Embryonic facial prominence (tissue), 1 donor: ENCODE data around the gene SMCHD1.
"Not testable (repeated sequence)": the region's sequence is repeated elsewhere in the genome, so short reads cannot be mapped to it uniquely, and the experiment has no call there.

Source experiments
- DNase-seq: peaks from one replicate; pipeline ENCODE4 v3.0.0-alpha.2; 2016; ENCODE audit errors: extremely low spot score

Gene SMCHD1

GRCh38 chr18:2657788-2658458, 2.4 kb downstream of the SMCHD1 start:
- no peak for DNase-seq

DNA sequence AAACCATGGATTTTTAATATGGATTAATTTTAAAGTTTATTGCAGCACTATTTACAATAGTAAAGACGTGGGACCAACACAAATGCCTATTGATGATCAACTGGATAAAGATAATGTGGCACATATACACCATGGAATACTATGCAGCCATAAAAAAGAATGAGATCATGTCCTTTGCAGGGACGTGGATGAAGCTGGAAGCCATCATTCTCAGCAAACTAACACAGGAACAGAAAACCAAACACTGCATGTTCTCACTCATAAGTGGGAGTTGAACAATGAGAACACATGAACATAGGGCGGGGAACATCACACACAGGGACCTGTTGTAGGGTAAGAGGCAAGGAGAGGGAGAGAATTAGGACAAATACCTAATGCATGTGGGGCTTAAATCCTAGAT, 5.3 kb downstream of the SMCHD1 start:
- not testable (repeated sequence) for DNase-seq

DNA sequence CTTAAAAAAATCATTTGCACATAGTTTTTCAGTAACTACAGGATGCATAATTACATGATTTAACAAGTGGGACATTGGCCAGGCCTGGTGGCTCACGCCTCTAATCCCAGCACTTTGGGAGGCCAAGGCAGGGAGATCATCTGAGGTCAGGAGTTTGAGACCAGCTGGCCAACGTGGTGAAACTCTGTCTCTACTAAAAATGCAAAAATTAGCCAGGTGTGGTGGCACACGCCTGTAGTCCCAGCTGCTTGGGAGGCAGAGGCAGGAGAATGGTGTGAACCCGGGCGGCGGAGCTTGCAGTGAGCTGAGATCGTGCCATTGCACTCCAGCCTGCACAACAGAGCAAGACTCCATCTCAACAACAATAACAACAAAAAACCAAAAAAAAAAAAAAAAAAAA, 6.8 kb downstream of the SMCHD1 start:
- not testable (repeated sequence) for DNase-seq

GRCh38 chr18:2662990-2663389, 7.5 kb downstream of the SMCHD1 start:
- no peak for DNase-seq

GRCh38 chr18:2672410-2672809, 16.9 kb downstream of the SMCHD1 start:
- no peak for DNase-seq

DNA sequence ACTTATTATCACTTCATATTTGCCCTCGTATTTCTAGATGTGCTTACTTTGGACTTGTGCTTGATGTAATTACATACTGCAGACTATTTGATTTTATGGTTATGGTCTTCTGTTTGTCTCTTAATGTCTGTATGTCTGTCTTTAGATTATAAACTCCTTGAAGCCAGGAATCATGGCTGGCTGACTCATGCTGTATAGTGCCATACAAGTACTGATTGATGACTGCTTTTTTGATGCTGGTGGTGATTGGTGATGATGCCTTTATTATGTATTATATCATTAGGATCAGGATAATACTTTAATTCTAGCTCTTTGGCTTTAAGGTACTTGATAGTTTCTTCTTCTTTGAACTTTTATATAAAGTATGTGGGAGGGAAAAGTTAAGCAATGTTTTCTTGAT, 17.3 kb downstream of the SMCHD1 start:
- no peak for DNase-seq

GRCh38 chr18:2678933-2679332, 23.4 kb downstream of the SMCHD1 start:
- not testable (repeated sequence) for DNase-seq

- DNase-seq: no peak
Observed at GRCh38 chr18:2680216-2680792, 24.8 kb downstream of the SMCHD1 start.

DNA sequence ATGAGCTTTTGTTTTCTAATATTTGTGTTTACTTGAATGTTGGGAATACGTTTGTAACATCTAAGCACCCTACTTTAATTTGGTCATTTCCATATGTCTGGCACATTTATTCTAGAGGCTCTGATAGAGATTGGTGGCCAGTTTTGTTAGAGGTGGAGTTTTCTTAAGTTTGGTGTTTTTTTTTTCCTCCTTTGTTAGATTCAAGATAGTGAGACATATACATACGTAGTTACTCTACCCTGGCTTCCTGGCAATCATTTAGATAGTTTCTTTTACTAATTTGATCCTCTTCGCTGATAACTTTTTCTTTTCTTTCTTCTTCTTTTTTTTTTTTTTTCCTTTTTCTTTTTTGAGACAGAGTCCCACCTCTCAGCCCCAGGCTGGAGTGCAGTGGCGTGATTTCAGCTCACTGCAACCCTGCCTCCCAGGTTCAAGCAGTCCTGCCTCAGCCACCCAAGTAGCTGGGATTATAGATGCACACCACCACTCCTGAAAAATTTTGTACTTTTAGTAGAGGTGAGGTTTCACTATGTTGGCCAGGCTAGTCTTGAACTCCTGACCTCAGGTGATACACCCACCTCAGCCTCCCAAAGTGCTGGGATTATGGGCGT, 26.6 kb downstream of the SMCHD1 start:
- DNase-seq: no peak

- no peak for DNase-seq
Observed at GRCh38 chr18:2683055-2683454, 27.5 kb downstream of the SMCHD1 start.

DNA sequence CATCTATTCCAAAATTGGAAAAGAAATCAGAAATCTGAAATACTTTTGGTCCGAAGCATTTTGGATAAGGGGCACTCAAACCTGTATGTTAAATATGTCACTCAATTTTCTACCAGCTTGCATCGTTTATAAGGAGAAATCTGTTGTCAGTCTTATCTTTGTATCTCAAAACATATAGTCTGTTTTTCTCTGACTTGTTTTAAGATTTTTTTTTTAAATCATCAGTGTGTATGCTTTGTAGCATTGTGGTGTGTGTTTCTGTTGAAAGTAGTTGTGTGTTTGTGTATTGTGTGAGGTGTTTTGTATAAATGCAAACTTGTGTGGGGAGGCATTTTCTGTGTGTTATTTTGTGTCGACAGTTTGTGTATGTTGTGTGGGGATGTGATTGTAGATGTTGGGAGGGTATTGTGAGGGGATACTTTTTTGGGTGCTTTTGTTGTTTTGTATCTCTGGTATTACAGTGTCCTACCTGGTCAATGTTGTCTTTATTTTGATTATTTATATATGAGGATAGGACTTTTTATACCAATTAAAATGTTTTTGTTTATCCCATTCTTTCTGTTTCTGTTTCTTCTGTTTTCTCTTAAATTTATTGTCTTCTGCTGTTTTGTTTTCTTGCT, 30.9 kb downstream of the SMCHD1 start:
- no peak for DNase-seq

GRCh38 chr18:2687390-2688001, 32.0 kb downstream of the SMCHD1 start:
- DNase-seq: no peak

GRCh38 chr18:2692508-2692907, 37.0 kb downstream of the SMCHD1 start:
- DNase-seq: no peak

DNA sequence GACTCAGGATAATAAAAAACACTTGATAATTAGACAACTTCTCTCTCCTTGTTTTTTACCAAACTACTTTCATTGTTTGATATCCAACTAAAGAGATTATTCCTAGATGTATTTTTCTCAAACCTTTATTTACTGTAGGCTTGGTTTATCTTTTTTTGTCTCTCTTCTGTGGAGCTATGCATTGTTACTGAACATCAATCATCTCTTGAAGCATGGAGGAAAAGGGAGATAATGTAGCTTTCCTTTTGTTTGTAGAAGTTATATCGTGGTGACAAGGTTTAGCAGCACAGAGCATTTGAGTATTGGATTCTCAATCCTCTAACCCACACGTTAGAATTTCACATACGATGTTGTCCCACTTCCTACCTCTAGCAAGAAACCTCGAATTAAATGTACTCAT, 41.7 kb downstream of the SMCHD1 start:
- no peak for DNase-seq

DNA sequence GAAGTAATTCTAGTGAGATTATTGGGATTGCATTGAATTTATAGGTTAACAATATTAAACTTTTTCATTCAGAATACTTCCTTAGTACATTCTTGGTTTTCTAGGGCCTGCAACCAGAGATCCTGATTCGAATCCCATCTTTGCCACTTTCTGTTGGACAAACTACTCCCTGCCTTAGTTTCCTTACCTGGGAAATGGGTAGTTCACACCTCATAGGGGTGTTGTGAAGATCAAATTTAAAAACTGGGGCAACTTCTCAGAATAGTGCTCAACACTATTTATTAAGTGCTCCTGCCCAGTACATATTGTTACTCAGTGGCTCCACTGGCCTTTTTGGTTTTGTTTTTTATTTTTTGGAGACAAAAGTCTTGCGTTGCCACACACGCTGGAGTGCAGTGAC, 43.5 kb downstream of the SMCHD1 start:
- DNase-seq: no peak

- DNase-seq: no peak
Observed at GRCh38 chr18:2704541-2704940, 49.0 kb downstream of the SMCHD1 start.

- no peak for DNase-seq
Observed at GRCh38 chr18:2706903-2707302, 51.4 kb downstream of the SMCHD1 start.

DNA sequence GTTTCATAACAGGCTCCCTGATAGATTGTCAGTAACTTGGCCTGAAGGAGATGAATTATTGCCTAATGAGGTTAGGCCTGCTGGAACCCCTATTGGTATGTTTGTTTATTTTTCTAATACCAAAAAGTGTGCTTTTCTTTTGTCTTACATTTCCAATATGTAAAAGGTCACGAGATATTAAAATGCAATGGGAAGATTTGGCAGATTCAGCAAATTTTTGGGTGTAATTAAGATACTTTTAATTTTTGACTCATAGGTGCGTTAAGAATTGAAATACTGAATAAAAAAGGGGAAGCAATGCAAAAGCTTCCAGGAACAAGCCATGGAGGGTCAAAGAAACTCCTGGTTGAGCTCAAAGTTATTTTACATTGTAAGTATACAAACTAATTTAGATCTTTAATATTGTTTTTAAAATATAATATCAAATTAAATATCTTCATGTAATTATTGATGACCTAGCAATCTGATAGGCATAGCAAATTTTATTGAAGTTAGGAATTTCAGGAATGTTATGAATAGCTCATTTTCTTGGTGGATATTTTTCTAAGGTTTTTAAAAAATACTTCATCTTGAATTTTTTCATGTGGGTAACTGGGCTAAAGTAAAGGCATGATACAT, 52.1 kb downstream of the SMCHD1 start:
- DNase-seq: no peak

DNA sequence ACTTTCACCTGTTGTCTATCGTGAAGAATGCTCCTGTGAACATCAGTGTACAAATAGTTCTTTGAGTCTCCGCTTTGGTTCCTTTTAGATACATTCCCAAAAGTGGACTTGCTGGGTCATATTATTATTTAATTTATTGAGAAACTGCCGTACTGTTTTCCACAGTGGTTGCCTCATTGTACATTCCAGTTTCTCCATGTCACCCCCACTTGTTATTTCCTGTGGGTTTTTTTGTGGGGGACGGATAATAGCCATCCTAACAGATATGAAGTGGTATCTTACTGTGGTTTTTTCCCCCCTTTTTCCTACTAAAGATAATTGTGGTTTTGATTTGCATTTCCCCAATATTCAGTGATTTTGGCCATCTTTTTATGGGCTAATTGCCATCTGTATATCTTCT, 53.8 kb downstream of the SMCHD1 start:
- no peak for DNase-seq

- no peak for DNase-seq
Observed at GRCh38 chr18:2714140-2714539, 58.6 kb downstream of the SMCHD1 start.

DNA sequence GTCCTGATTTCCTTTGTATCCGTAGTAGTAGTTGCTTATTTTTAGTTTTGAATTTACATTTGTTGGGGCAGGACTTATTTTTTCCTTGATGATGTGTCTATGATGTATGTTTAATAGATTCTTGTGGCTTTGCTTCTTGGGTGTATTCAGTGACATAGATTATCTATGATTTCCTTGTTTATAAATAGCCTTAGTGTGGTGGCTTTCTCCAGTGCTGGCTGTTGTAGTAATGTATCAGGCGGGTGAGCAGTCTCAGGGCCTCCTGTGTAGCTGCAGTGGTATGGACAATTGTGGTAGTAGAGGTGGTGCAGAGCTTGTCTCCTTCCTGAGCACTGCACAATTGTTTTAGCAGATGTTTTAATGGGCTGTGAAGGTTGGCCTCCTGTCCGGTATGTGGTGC, 60.5 kb downstream of the SMCHD1 start:
- DNase-seq: no peak
